ENCODE results near the gene TRAF3.

Gene TRAF3

GRCh38 chr14:102930753-102931579 is 153.7 kb downstream of the TRAF3 start:
- H3K4me3 ChIP-seq (ENCODE audit: low read depth, low read length), result no peak overlapping the region
- H3K27me3 ChIP-seq (replicated peaks), result peaks cover 21% of the 10 kb centered on the region
- H3K27ac ChIP-seq, result no peak overlapping the region
- peak; percentile 52 for DNase-seq
- TF ChIP-seq CTCF (IDR thresholded peaks at IDR 0.05; ENCODE audit: low read depth, low read length, missing control alignments), result no peak
- peaks cover 13% of the 10 kb centered on the region for H3K36me3 ChIP-seq (replicated peaks)
- in situ Hi-C loops (cut with HindIII; ENCODE audit: low pct_ligation_motif_present, low sequenced_read_pairs), result no loop called here

GRCh38 chr14:102931580-102932285 is 154.5 kb downstream of the TRAF3 start:
- H3K27ac ChIP-seq, result no peak overlapping the region
- no peak for DNase-seq
- no peak overlapping the region for H3K4me3 ChIP-seq (ENCODE audit: low read depth, low read length)
- peaks cover 21% of the 10 kb centered on the region for H3K27me3 ChIP-seq (replicated peaks)
- no peak for TF ChIP-seq CTCF (IDR thresholded peaks at IDR 0.05; ENCODE audit: low read depth, low read length, missing control alignments)
- H3K36me3 ChIP-seq (replicated peaks), result peaks cover 20% of the 10 kb centered on the region
- in situ Hi-C loops (cut with HindIII; ENCODE audit: low pct_ligation_motif_present, low sequenced_read_pairs), result no loop called here

- H3K4me3 ChIP-seq (ENCODE audit: low read depth, low read length), result no peak overlapping the region
- H3K36me3 ChIP-seq (replicated peaks), result peaks cover 24% of the 10 kb centered on the region
- DNase-seq, result no peak
- TF ChIP-seq CTCF (IDR thresholded peaks at IDR 0.05; ENCODE audit: low read depth, low read length, missing control alignments), result no peak
- H3K27ac ChIP-seq, result no peak overlapping the region
- H3K27me3 ChIP-seq (replicated peaks), result peaks cover 21% of the 10 kb centered on the region
- in situ Hi-C loops (cut with HindIII; ENCODE audit: low pct_ligation_motif_present, low sequenced_read_pairs), result no loop called here
Measured at GRCh38 chr14:102932484-102933248, 155.4 kb downstream of the TRAF3 start.

- Histone ChIP-seq H3K36me3 (replicated peaks) (peaks cover 34% of the 10 kb centered on the region), H3K27ac (no peak overlapping the region), H3K4me3 (ENCODE audit: low read depth, low read length) (no peak overlapping the region), H3K27me3 (replicated peaks) (peaks cover 14% of the 10 kb centered on the region)
- DNase-seq, result no peak
- no peak for TF ChIP-seq CTCF (IDR thresholded peaks at IDR 0.05; ENCODE audit: low read depth, low read length, missing control alignments)
- in situ Hi-C loops (cut with HindIII; ENCODE audit: low pct_ligation_motif_present, low sequenced_read_pairs), result no loop called here
Measured at GRCh38 chr14:102933618-102934231, 156.5 kb downstream of the TRAF3 start.

- DNase-seq, result no peak
Measured at GRCh38 chr14:102935756-102936155, 158.5 kb downstream of the TRAF3 start.

More at GRCh38 chr14:102935756-102936155, 158.5 kb downstream of the TRAF3 start:
- Histone ChIP-seq H3K27ac (no peak overlapping the region), H3K27me3 (replicated peaks) (no peaks in the 10 kb centered on the region), H3K4me3 (ENCODE audit: low read depth, low read length) (no peak overlapping the region), H3K36me3 (replicated peaks) (peaks cover 52% of the 10 kb centered on the region)
- no peak for TF ChIP-seq CTCF (IDR thresholded peaks at IDR 0.05; ENCODE audit: low read depth, low read length, missing control alignments)
- in situ Hi-C loops (cut with HindIII; ENCODE audit: low pct_ligation_motif_present, low sequenced_read_pairs), result no loop called here
